ENCODE data around the gene HMCN1.

HMCN1 gene

GRCh38 chr1:185966471-185966870 lies 232.3 kb downstream of the HMCN1 start:
- no peak for DNase-seq (ENCODE audit: low spot score)

GRCh38 chr1:185969028-185969427 lies 234.8 kb downstream of the HMCN1 start:
- DNase-seq (ENCODE audit: low spot score) = no peak

- DNase-seq (ENCODE audit: low spot score) = no peak
Measured at GRCh38 chr1:185969524-185969991, 235.4 kb downstream of the HMCN1 start.

- no peak for DNase-seq (ENCODE audit: low spot score)
Measured at GRCh38 chr1:185971688-185972087, 237.5 kb downstream of the HMCN1 start.

- no peak for DNase-seq (ENCODE audit: low spot score)
Measured at GRCh38 chr1:185972096-185972850, 238.1 kb downstream of the HMCN1 start.

GRCh38 chr1:185973645-185974044 lies 239.5 kb downstream of the HMCN1 start:
- no peak for DNase-seq (ENCODE audit: low spot score)

GRCh38 chr1:185974367-185975170 lies 240.4 kb downstream of the HMCN1 start:
- DNase-seq (ENCODE audit: low spot score) = no peak

- no peak for DNase-seq (ENCODE audit: low spot score)
Measured at GRCh38 chr1:185980891-185981290, 246.7 kb downstream of the HMCN1 start.

GRCh38 chr1:185984113-185984836 lies 250.1 kb downstream of the HMCN1 start:
- no peak for DNase-seq (ENCODE audit: low spot score)

GRCh38 chr1:185987611-185988321 lies 253.6 kb downstream of the HMCN1 start:
- no peak for DNase-seq (ENCODE audit: low spot score)

- DNase-seq (ENCODE audit: low spot score) = no peak
Measured at GRCh38 chr1:185990565-185990964, 256.4 kb downstream of the HMCN1 start.

- no peak for DNase-seq (ENCODE audit: low spot score)
Measured at GRCh38 chr1:185991266-185991665, 257.1 kb downstream of the HMCN1 start.

- DNase-seq (ENCODE audit: low spot score) = no peak
Measured at GRCh38 chr1:185996211-185996610, 262.0 kb downstream of the HMCN1 start.

GRCh38 chr1:185998391-185998790 lies 264.2 kb downstream of the HMCN1 start:
- DNase-seq (ENCODE audit: low spot score) = no peak

GRCh38 chr1:186002406-186002805 lies 268.2 kb downstream of the HMCN1 start:
- no peak for DNase-seq (ENCODE audit: low spot score)

- no peak for DNase-seq (ENCODE audit: low spot score)
Measured at GRCh38 chr1:186009039-186009737, 275.0 kb downstream of the HMCN1 start.

- no peak for DNase-seq (ENCODE audit: low spot score)
Measured at GRCh38 chr1:186014370-186015037, 280.3 kb downstream of the HMCN1 start.

GRCh38 chr1:186016856-186017255 lies 282.7 kb downstream of the HMCN1 start:
- no peak for DNase-seq (ENCODE audit: low spot score)

GRCh38 chr1:186022184-186022583 lies 288.0 kb downstream of the HMCN1 start:
- no peak for DNase-seq (ENCODE audit: low spot score)

- no peak for DNase-seq (ENCODE audit: low spot score)
Measured at GRCh38 chr1:186026946-186027345, 292.8 kb downstream of the HMCN1 start.

- no peak for DNase-seq (ENCODE audit: low spot score)
Measured at GRCh38 chr1:186027621-186028020, 293.4 kb downstream of the HMCN1 start.

All from globus pallidus (tissue), 1 donor.